Stomach (tissue), 9 donors: Measurements from ENCODE around the gene RIPPLY2. TPM values are rescaled to one million over a fixed set of nuclear protein-coding genes. Genes with fewer than 3 reads are reported as not detected.

ENCODE experiments used
- DNase-seq, 2 donors: peaks; one replicate each; pipeline versions ENCODE4 v3.0.0 to v3.0.0-alpha.2; 2013 to 2019
- H3K27ac ChIP-seq, 5 donors: fragments of 200-600 bp in 4 of 5; sonication (generic) in 4 of 5; one replicate each; pipeline ENCODE4 v1.5.1; 2013 to 2019; ENCODE audit warnings: mild to moderate bottlenecking in 1 of 5, moderate library complexity in 1 of 5
- H3K27me3 ChIP-seq, 3 donors: fragments of 200-600 bp; sonication (generic); one replicate each; pipeline ENCODE4 v1.5.1; 2017 to 2019; ENCODE audit warnings: mixed run types in 1 of 3
- H3K36me3 ChIP-seq, 4 donors: fragments of 200-600 bp; sonication (generic); 1 replicate in 3 of 4; 2 replicates in 1 of 4; pipeline ENCODE4 v1.5.1; 2016 to 2019
- H3K4me1 ChIP-seq, 4 donors: fragments of 200-600 bp; sonication (generic); one replicate each; pipeline ENCODE4 v1.5.1; 2016 to 2019
- H3K4me3 ChIP-seq, 4 donors: fragments of 200-600 bp; sonication (generic) in 3 of 4; one replicate each; pipeline ENCODE4 v1.5.1; 2016 to 2019; ENCODE audit warnings: mild to moderate bottlenecking in 1 of 4
- H3K9me3 ChIP-seq, 4 donors: fragments of 200-600 bp; sonication (generic); one replicate each; pipeline ENCODE4 v1.5.1; 2016 to 2019
- EP300 ChIP-seq: sonication (generic); formaldehyde crosslinking; IDR thresholded peaks from one replicate; pipeline ENCODE4 v1.6.1; 2017; ENCODE audit warnings: antibody characterized with exemption
- POLR2A ChIP-seq, 4 donors: fragments of 450-650 bp; IDR thresholded peaks; one replicate each; pipeline ENCODE4 v1.6.1; 2016; ENCODE audit warnings: antibody characterized with exemption in 4 of 4, control low read depth in 2 of 4, mild to moderate bottlenecking in 1 of 4, moderate library complexity in 1 of 4
- POLR2AphosphoS5 ChIP-seq, 3 donors: sonication (generic); formaldehyde crosslinking; IDR thresholded peaks; one replicate each; pipeline ENCODE4 v1.6.1; 2016; ENCODE audit warnings: antibody characterized with exemption in 3 of 3
- WGBS, 5 donors: extraction: QIAGEN DNeasy Blood & Tissue Kit in 3 of 5; methylation state at CpG; one replicate each; pipeline versions ENCODE4 v1.1.5 to v1.1.7; 2013 to 2018; 5-methylcytosine and 5-hydroxymethylcytosine counted together
- intact Hi-C: fragments of 100-400 bp; cut with DNase I; formaldehyde crosslinking; loops from one replicate; pipeline ENCODE4 v1.15.1; 2023; ENCODE audit warnings: low total_unique reads
- polyA plus RNA-seq, 3 donors: library from polyadenylated mRNA; stranded (reverse); fragments of 200-250 nt; gene quantifications; one replicate each; pipeline ENCODE4 v1.2.3, GENCODE V29; 2013
- total RNA-seq, 5 donors: library from RNA; depleted of rRNA; stranded (reverse); fragments of >200 nt; gene quantifications; one replicate each; pipeline versions ENCODE4 v1.1.0 to v1.2.3, GENCODE V29; 2014 to 2016
- TF ChIP-seq, protein P1 (sequence below), 7 experiments: fragments of 450-650 bp in 4 of 7; fragments of 200-600 bp in 3 of 7; sonication (generic) in 3 of 7; IDR thresholded peaks; one replicate each; pipeline ENCODE4 v1.5.1; 2016 to 2019; ENCODE audit warnings: antibody characterized with exemption in 7 of 7, control low read depth in 2 of 7, mild to moderate bottlenecking in 1 of 7
- donor health status: healthy with polysubstance abuse.
- donor health status: Bipolar disorder and iron deficiency.
- donor health status: healthy.

The RIPPLY2 gene
- total and polyA plus RNA-seq, 8 donors: 1.00 to 1.5 TPM; not detected in 6

DNA sequence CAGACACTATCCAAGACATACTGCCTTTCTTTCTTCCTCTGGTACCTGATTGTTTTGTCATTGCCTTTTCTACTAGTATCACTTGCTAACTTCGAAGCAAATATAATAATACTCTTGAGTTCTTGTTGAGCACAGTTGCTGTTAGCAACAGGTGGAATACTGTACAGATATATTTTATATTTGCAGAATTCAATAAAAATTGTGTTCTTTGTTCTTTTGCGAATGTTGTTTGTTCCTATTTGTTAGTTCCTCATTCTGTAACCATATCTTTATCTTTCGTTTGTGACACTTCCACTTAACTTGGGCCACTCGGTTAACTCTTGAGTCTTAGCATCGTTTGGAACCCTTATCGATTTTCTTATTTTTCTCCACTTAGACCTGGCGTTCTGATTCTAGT is 7.2 kb downstream of the RIPPLY2 start:
- DNase-seq: no peak
- intact Hi-C loops: no loop called here
- H3K9me3 ChIP-seq: no peaks in the 10 kb centered on the region
- peaks cover 0 to 4% (median under 1%) of the 10 kb centered on the region in 3 donors for H3K27me3 ChIP-seq
- 10 to 19% (median 15%) methylated on average over 7 of the region's 7 CpGs for whole genome bisulfite sequencing, 5 donors
- H3K36me3 ChIP-seq: peaks cover 0 to 15% (median 12%) of the 10 kb centered on the region in 4 donors
- H3K4me1 ChIP-seq: peaks cover 4 to 41% (median 26%) of the 10 kb centered on the region in 4 donors
- no peak for TF ChIP-seq POLR2AphosphoS5 (IDR thresholded peaks at IDR 0.05)
- TF ChIP-seq, protein P1, sequence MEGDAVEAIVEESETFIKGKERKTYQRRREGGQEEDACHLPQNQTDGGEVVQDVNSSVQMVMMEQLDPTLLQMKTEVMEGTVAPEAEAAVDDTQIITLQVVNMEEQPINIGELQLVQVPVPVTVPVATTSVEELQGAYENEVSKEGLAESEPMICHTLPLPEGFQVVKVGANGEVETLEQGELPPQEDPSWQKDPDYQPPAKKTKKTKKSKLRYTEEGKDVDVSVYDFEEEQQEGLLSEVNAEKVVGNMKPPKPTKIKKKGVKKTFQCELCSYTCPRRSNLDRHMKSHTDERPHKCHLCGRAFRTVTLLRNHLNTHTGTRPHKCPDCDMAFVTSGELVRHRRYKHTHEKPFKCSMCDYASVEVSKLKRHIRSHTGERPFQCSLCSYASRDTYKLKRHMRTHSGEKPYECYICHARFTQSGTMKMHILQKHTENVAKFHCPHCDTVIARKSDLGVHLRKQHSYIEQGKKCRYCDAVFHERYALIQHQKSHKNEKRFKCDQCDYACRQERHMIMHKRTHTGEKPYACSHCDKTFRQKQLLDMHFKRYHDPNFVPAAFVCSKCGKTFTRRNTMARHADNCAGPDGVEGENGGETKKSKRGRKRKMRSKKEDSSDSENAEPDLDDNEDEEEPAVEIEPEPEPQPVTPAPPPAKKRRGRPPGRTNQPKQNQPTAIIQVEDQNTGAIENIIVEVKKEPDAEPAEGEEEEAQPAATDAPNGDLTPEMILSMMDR (IDR thresholded peaks at IDR 0.05): no peak
- no peak for TF ChIP-seq EP300
- TF ChIP-seq POLR2A (IDR thresholded peaks at IDR 0.05): no peak
- H3K4me3 ChIP-seq: peak overlapping the region; percentile 58 to 85 (median 76)
- peak overlapping the region in 4 of 5 donors; percentile 87 to 97 (median 88) for H3K27ac ChIP-seq

DNA sequence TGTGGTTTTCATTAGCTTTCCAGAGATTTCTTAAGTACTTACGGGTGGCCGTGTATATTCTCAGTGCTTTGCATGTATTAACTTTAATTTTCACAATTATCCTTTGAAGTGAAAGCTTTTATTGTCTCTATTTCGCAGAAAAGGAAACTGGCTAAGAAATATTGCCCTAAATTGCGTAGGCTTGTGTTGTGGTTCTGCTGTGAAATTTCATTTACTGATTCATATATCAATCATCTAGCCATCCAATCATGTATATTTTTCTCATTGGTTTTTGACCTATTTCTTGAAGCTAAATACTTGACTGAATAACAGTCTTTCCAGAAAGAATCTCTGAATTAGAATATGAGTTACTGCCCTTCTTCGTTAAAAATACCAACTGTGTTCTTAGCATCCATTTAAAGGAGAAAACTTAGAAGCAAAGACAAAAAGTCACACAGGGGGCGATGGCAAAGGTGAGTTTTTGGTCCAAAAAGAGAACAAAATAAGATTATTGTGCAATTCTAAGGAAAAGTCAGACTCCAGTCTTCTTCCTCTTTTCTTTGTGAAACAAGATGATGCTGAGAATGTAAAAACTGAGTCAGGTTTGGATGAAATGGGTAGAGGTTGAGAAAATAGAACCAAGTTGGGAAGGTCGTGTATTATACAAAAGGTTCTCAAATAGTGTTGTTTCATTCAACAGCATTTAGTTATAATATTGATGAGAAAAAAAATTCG is 7.8 kb downstream of the RIPPLY2 start:
- intact Hi-C loops: no loop called here
- H3K27me3 ChIP-seq: no peaks in the 10 kb centered on the region
- TF ChIP-seq EP300 (no peak), POLR2AphosphoS5 (IDR thresholded peaks at IDR 0.05) (no peak), POLR2A (IDR thresholded peaks at IDR 0.05) (no peak)
- TF ChIP-seq, protein P1 (IDR thresholded peaks at IDR 0.05): no peak
- H3K9me3 ChIP-seq: no peaks in the 10 kb centered on the region
- DNase-seq: no peak
- H3K4me3 ChIP-seq: peak overlapping the region in 2 of 4 donors; percentile 75 to 85
- peaks cover 0 to 20% (median 18%) of the 10 kb centered on the region in 4 donors for H3K36me3 ChIP-seq
- H3K4me1 ChIP-seq: peaks cover 4 to 41% (median 26%) of the 10 kb centered on the region in 4 donors
- H3K27ac ChIP-seq: peak overlapping the region in 2 of 5 donors; percentile 33 to 97
- 70 to 81% (median 73%) methylated on average over 8 of the region's 8 CpGs for WGBS, 5 donors

DNA sequence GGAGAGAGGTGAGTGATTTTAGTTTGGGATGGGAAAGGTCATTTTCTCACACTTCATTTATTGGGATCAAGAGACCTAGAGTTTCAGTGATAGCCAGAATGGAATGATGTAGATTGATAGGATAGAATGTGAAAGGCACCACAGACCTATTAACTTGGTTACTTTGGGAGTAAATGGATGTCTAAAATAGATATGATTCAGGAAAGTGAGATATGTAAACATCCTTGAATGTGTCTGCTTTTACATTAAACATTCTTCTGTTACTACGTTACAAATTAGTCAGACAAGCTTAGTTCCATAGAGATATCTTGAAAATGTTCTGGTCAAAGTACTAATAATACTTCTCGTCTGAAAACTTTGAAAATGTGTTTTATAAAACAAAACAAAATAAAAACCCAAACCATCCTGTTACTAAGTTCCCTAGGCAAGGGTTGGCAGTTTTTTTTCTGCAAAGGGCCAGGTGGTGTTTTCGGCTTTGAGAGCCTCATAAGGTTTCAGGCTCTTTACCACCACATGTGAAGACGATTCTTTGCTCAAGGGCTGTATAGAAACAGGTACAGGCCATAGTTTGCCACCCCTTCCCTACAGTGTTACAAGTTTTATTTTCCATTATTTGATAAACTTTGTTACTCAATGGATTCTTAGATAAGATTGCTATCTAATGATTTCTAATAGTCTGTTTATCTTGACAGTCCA is 9.8 kb downstream of the RIPPLY2 start:
- no peak for DNase-seq
- H3K4me1 ChIP-seq: peaks cover 4 to 41% (median 26%) of the 10 kb centered on the region in 4 donors
- no peak overlapping the region for H3K4me3 ChIP-seq
- no peak overlapping the region for H3K27ac ChIP-seq
- H3K27me3 ChIP-seq: no peaks in the 10 kb centered on the region
- H3K9me3 ChIP-seq: peaks cover 0 to 3% (median 0%) of the 10 kb centered on the region in 4 donors
- intact Hi-C loops: no loop called here
- WGBS, 5 donors: 49 to 62% (median 52%) methylated on average over 4 of the region's 4 CpGs
- H3K36me3 ChIP-seq: peaks cover 0 to 40% (median 34%) of the 10 kb centered on the region in 4 donors
- TF ChIP-seq POLR2AphosphoS5 (IDR thresholded peaks at IDR 0.05): no peak
- no peak for TF ChIP-seq POLR2A (IDR thresholded peaks at IDR 0.05)
- TF ChIP-seq EP300: no peak
- TF ChIP-seq, protein P1 (IDR thresholded peaks at IDR 0.05): no peak

DNA sequence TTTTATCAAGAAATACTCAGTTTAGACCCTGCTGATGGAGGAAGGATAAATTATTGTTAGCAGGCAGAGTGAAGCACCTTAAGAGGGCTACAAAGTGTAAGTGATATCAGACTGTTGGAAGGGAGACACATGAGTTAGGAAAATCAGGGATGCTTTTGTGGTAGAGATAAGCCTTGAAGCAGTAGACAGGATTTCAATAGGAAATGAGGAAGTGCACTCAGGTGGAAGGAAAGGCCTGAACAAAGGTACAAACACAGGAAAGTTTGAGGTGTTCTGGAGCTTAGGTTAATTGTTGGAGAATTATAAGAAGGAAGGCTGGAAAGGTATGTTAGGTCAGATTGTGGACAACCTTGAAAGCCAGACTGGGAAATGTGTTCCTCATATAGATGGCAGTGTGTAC is 13.9 kb downstream of the RIPPLY2 start:
- H3K36me3 ChIP-seq: peaks cover 0 to 42% (median 37%) of the 10 kb centered on the region in 4 donors
- TF ChIP-seq POLR2A (IDR thresholded peaks at IDR 0.05) (no peak), POLR2AphosphoS5 (IDR thresholded peaks at IDR 0.05) (no peak), EP300 (no peak)
- TF ChIP-seq, protein P1 (IDR thresholded peaks at IDR 0.05): no peak
- intact Hi-C loops: no loop called here
- H3K4me3 ChIP-seq: no peak overlapping the region
- H3K9me3 ChIP-seq: peaks cover 0 to 3% (median 0%) of the 10 kb centered on the region in 4 donors
- peaks cover 0 to 13% (median 3%) of the 10 kb centered on the region in 4 donors for H3K4me1 ChIP-seq
- no peak overlapping the region for H3K27ac ChIP-seq
- H3K27me3 ChIP-seq: no peaks in the 10 kb centered on the region
- DNase-seq: no peak
